ACC112 (cell line): ENCODE data around the gene AGBL1.

Source experiments
- H2AFZ ChIP-seq: fragments of 200-600 bp; sonication (generic); one replicate; pipeline ENCODE4 v1.6.0; 2017; ENCODE audit warnings: antibody characterized with exemption, low read length; ENCODE audit not compliant: unreplicated experiment
- H3K27ac ChIP-seq: fragments of 200-600 bp; sonication (generic); 2 replicates; pipeline ENCODE4 v1.5.1; 2014; ENCODE audit warnings: low read depth, mild to moderate bottlenecking, antibody characterized with exemption, low read length, moderate library complexity
- H3K27me3 ChIP-seq: fragments of 200-600 bp; sonication (generic); 2 replicates; pipeline ENCODE4 v1.6.1; 2014; ENCODE audit warnings: mild to moderate bottlenecking, antibody characterized with exemption, low read length, moderate library complexity, mixed read lengths; ENCODE audit not compliant: insufficient read depth
- H3K36me3 ChIP-seq: fragments of 200-600 bp; sonication (generic); 2 replicates; pipeline ENCODE4 v1.6.1; 2016; ENCODE audit warnings: mild to moderate bottlenecking, antibody characterized with exemption, low read length, moderate library complexity, mixed read lengths; ENCODE audit not compliant: insufficient read depth
- H3K4me1 ChIP-seq: fragments of 200-600 bp; sonication (generic); one replicate; pipeline ENCODE4 v1.6.1; 2016; ENCODE audit warnings: low read length, mixed read lengths; ENCODE audit not compliant: insufficient read depth, unreplicated experiment, control insufficient read depth
- H3K4me3 ChIP-seq: fragments of 200-600 bp; sonication (generic); 2 replicates; pipeline ENCODE4 v1.5.1; 2014; ENCODE audit warnings: mild to moderate bottlenecking, low read depth, low read length
- H3K79me2 ChIP-seq: fragments of 200-600 bp; sonication (generic); one replicate; pipeline ENCODE4 v1.6.0; 2016; ENCODE audit warnings: low read length; ENCODE audit not compliant: control insufficient read depth, unreplicated experiment, insufficient read depth

The AGBL1 gene

GRCh38 chr15:86236356-86237110 lies 156.9 kb downstream of the AGBL1 start:
- H2AFZ ChIP-seq = no peak overlapping the region
- H3K4me3 ChIP-seq = no peak overlapping the region
- no peak overlapping the region for H3K27ac ChIP-seq

GRCh38 chr15:86237111-86237500 lies 157.4 kb downstream of the AGBL1 start:
- Histone ChIP-seq H3K36me3 (no peaks in the 10 kb centered on the region), H3K4me3 (no peak overlapping the region), H3K79me2 (no peaks in the 10 kb centered on the region), H2AFZ (no peak overlapping the region), H3K27me3 (no peaks in the 10 kb centered on the region), H3K4me1 (no peaks in the 10 kb centered on the region), H3K27ac (no peak overlapping the region)

More at GRCh38 chr15:86236356-86237110, 156.9 kb downstream of the AGBL1 start:
- H3K4me1 ChIP-seq = no peaks in the 10 kb centered on the region
- H3K27me3 ChIP-seq = no peaks in the 10 kb centered on the region
- no peaks in the 10 kb centered on the region for H3K36me3 ChIP-seq
- H3K79me2 ChIP-seq = no peaks in the 10 kb centered on the region

DNA sequence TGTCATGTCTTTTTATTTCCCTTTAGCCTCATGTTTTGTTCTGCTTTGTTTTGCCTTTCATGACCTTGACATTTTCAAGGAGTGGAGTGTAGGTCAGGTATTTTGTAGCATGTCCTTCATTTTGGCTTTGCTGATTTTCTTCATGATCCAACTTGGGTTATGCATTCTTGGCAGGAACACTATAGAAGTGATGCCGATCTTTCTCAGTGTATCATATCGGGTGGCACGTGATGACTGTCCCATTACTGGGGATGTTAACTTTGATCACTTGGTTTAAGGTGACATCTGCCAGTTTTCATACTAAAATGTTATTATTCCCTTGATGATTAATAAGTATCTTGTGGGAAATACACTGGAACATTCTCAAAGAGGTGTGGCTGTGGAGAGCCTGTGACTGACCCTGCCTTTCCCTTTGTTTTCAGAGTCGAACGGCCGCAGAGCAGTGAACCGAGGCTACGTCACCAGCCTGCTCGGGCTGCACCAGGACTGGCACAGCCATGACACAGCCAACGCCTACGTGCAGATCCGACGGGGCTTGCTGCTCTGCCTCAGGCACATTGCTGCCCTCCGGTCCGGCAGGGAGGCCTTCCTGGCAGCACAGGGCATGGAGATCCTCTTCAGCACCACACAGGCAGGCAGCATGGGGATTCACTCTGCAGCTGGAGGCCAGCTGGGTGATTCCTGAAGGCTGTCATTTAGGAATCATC lies 167.7 kb downstream of the AGBL1 start:
- Histone ChIP-seq H3K79me2 (no peaks in the 10 kb centered on the region), H3K36me3 (no peaks in the 10 kb centered on the region), H3K4me1 (no peaks in the 10 kb centered on the region), H3K4me3 (no peak overlapping the region), H3K27ac (no peak overlapping the region), H2AFZ (no peak overlapping the region), H3K27me3 (no peaks in the 10 kb centered on the region)

DNA sequence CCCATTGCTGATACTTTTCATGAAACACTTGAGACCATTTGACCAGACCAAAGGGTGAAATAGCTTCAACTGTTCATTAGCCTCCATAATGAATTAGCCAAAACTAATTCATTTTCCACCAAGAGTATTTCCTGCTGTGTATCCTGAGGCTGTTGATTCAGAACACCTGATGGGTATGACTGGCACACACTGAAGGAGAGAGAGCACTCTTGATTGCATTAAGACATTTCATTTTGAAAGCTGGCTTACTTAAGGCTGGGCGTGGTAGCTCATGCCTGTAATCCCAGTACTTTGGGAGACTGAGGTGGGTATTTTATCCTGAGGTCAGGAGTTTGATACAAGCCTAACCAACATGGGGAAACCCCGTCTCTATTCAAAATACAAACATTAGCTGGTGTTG lies 175.6 kb downstream of the AGBL1 start:
- Histone ChIP-seq H3K4me3 (no peak overlapping the region), H3K36me3 (no peaks in the 10 kb centered on the region), H2AFZ (no peak overlapping the region), H3K27me3 (no peaks in the 10 kb centered on the region), H3K27ac (no peak overlapping the region), H3K4me1 (no peaks in the 10 kb centered on the region), H3K79me2 (no peaks in the 10 kb centered on the region)

DNA sequence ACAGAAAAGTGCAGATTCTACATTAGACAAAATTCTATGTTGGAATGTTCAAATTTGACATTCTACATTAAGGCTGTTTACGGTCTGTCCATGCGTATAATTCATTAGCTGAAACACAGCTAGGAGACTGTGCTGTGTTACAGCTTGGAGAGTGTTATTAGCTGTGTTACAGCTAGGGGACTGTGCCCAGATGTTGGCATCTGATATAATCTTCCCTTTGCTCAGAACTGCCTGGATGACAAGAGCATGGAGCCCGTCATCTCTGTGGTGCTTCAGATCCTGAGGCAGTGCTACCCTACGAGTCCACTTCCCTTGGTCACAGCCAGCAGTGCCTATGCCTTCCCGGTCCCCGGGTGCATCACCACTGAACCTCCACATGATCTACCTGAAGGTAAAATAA lies 177.0 kb downstream of the AGBL1 start:
- no peak overlapping the region for H3K4me3 ChIP-seq
- no peaks in the 10 kb centered on the region for H3K27me3 ChIP-seq
- H3K4me1 ChIP-seq = no peaks in the 10 kb centered on the region
- H3K27ac ChIP-seq = no peak overlapping the region
- H2AFZ ChIP-seq = no peak overlapping the region
- H3K79me2 ChIP-seq = no peaks in the 10 kb centered on the region
- H3K36me3 ChIP-seq = no peaks in the 10 kb centered on the region

GRCh38 chr15:86259589-86259988 lies 179.9 kb downstream of the AGBL1 start:
- no peaks in the 10 kb centered on the region for H3K4me1 ChIP-seq
- H3K27me3 ChIP-seq = no peaks in the 10 kb centered on the region
- no peaks in the 10 kb centered on the region for H3K79me2 ChIP-seq
- no peaks in the 10 kb centered on the region for H3K36me3 ChIP-seq
- no peak overlapping the region for H3K27ac ChIP-seq
- H2AFZ ChIP-seq = no peak overlapping the region
- H3K4me3 ChIP-seq = no peak overlapping the region

GRCh38 chr15:86263230-86263629 lies 183.6 kb downstream of the AGBL1 start:
- Histone ChIP-seq H3K27me3 (no peaks in the 10 kb centered on the region), H3K4me1 (no peaks in the 10 kb centered on the region), H2AFZ (no peak overlapping the region), H3K4me3 (no peak overlapping the region), H3K79me2 (no peaks in the 10 kb centered on the region), H3K36me3 (no peaks in the 10 kb centered on the region), H3K27ac (no peak overlapping the region)

DNA sequence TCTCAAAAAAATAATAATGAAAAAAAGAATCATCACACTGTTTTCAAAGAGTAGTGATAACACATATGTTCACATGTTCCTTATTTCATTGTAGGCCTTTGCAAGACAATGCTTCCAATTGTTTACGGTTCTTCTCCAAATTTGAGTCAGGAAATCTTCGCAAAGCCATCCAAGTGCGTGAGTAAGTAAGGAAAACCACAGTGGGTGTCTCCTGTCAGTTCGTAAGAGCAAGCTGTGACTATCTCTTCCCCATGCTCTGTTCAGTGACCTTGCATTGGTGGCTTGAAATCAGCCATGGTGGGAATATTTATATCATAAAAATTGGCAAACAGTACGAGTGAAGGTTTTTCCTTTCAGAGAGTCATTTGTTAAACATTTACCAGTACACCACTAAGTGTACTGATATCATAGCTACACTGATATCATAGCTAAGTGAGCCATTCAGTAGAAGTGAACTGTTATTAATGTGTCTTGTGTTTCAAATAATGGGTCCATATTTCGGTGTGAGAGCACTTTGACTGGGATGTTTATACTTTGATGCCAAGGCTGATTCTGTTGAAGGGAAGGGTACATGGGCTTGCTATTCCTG lies 187.3 kb downstream of the AGBL1 start:
- H3K4me1 ChIP-seq = no peaks in the 10 kb centered on the region

GRCh38 chr15:86267892-86268291 lies 188.2 kb downstream of the AGBL1 start:
- H3K36me3 ChIP-seq = no peaks in the 10 kb centered on the region
- no peaks in the 10 kb centered on the region for H3K79me2 ChIP-seq
- no peak overlapping the region for H3K27ac ChIP-seq
- H3K27me3 ChIP-seq = no peaks in the 10 kb centered on the region
- no peaks in the 10 kb centered on the region for H3K4me1 ChIP-seq
- no peak overlapping the region for H3K4me3 ChIP-seq
- no peak overlapping the region for H2AFZ ChIP-seq

More for the DNA sequence above, 187.3 kb downstream of the AGBL1 start:
- Histone ChIP-seq H3K27me3 (no peaks in the 10 kb centered on the region), H3K79me2 (no peaks in the 10 kb centered on the region), H3K4me3 (no peak overlapping the region), H2AFZ (no peak overlapping the region), H3K27ac (no peak overlapping the region), H3K36me3 (no peaks in the 10 kb centered on the region)

GRCh38 chr15:86268558-86268957 lies 188.9 kb downstream of the AGBL1 start:
- Histone ChIP-seq H3K79me2 (no peaks in the 10 kb centered on the region), H2AFZ (no peak overlapping the region), H3K36me3 (no peaks in the 10 kb centered on the region), H3K4me3 (no peak overlapping the region), H3K4me1 (no peaks in the 10 kb centered on the region), H3K27me3 (no peaks in the 10 kb centered on the region), H3K27ac (no peak overlapping the region)

DNA sequence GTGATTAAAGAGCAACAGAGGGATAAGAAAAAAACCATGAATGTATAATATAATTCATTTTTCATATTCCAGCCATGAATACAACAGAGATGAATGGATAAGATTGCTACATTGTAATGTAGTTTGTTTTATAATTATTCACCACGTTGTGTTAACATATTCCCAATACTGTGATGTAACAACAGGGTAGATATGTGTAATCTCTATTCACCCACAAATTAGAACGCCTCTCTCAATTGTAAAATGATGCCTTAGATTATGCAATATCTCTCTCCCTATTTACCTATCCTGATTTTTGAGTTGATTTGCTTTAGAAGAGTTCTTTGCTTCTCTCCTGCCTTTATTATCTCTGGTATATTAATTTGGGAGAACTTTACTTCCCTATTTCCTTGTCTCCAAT lies 193.6 kb downstream of the AGBL1 start:
- no peaks in the 10 kb centered on the region for H3K27me3 ChIP-seq
- H3K79me2 ChIP-seq = no peaks in the 10 kb centered on the region
- no peaks in the 10 kb centered on the region for H3K36me3 ChIP-seq
- H2AFZ ChIP-seq = no peak overlapping the region
- no peak overlapping the region for H3K4me3 ChIP-seq
- H3K27ac ChIP-seq = no peak overlapping the region
- no peaks in the 10 kb centered on the region for H3K4me1 ChIP-seq
